ENCODE data around the gene SLC49A3.
"Not testable (repeated sequence)": the region's sequence is repeated elsewhere in the genome, so short reads cannot be mapped to it uniquely, and the experiment has no call there.

The SLC49A3 gene

DNA sequence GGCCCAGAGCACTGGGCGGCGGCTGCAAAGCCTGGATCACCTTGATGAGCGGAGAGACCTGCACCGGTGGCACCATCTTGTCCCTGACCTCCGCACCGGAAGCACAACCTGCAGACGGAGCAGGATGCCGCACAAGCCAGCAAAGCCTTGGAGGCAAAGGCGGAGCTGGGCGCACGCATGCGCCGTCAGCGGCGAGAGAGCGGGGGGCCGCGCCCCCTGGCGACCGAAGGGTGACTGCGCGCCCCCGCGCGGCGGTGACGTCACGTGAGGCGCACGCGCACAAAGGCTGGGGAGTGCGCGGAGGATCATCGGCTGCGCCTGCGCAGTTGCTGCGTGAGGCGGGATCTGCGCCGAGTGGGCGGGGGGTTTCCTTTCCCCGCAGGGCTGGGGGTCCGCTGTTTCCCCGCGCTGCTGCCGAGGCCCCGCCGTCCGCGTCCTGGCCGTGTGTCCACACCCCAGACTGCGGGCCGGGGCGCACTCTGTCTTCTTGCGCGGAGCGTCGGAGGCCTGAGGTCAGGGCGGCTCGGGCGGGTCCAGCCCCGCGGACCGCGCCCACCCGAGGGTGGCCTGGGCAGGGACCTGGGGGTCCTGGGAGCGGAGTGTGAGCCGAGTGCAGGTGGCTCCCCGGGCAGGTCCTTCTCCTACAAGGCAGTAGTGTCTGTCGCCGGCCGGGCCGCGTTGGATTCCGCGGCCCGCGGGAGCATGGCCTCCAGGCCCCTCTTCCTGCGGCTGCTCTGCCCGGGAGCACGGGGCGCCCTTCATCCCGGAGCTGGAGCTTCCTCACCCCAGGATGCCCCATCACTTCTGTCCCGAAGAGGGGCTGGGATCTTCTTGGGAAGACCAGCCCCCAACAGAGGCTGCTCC, 14.5 kb downstream of the SLC49A3 start, which contains the start of the genes ATP5ME and MYL5:
Gene ATP5ME, minus strand, starts transcription at position 105 of the 864 bp plus-strand sequence. Its CDS starts 29 bp downstream, at position 76.
Gene MYL5, plus strand, starts transcription at position 371 of the 864 bp plus-strand sequence. CDS start 3,485 bp downstream, outside the sequence.
- peak; percentile 97 to 99 for DNase-seq (ENCODE audit: low read depth in 1 of 2, low spot score in 1 of 2)
- TF ChIP-seq JUND (IDR thresholded peaks at IDR 0.05; ENCODE audit: low read depth) = no peak
- in situ Hi-C loops (cut with HindIII; ENCODE audit: low pct_unique_long_range_greater_than_20kb, low sequenced_read_pairs) = no loop called here

DNA sequence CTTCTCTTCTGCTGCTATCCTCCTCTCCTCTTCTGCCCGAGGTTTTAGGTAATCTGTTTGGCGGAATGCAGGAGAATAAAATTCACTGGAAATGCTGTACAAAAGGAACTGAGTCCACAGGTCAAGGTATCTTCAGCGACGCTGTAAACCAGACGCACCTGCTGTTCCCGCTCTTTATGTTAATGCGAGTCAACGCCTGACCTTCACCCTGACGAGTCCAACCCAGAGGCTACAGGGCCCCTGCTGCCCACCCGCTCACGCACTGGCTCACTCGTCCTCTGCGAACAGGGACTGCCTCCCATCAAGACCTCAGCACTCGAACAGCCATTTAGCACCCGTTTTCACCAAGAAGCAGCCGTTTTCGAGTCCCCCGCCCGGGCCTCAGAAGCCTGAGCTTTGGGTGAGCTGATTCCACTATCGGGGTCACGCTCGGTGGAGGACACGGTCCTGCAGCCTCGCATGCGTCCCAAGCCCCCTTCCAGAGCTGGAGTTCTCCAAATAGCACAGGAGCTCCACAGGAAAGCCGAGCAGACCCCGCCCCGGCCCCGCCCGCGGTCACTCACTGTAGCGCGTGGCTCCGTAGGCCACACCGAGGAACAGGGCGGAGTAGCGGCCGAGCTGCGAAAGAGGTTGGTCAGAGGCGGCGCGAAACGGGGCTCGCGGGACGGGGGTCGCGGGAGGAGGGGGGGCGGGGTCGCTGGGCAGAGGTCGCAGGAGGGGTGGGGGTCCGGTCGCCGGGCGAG, 15.4 kb downstream of the SLC49A3 start:
- in situ Hi-C loops (cut with HindIII; ENCODE audit: low pct_unique_long_range_greater_than_20kb, low sequenced_read_pairs) = no loop called here
- DNase-seq (ENCODE audit: low read depth in 1 of 2, low spot score in 1 of 2) = peak; percentile 69 to 71
- TF ChIP-seq JUND (IDR thresholded peaks at IDR 0.05; ENCODE audit: low read depth) = no peak

DNA sequence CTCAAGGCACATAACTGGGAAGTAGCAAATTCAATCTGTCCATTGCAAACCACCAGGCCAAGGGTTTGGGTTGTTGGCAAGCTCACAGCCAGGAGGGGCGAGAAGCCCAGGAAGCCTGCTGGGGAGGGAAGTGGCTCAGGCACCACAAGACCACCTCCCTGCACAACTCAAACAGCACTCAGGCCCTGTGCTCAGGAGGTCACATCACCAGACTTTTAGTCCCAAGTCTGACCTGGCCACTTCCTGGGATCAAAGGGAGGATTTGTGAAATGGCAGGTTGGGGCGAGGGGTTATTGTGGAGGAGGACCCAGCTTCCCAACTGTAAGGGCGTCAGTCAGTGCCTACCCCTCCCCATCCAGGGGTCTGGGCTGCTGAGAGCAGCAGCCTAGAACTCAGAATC, 17.2 kb downstream of the SLC49A3 start:
- DNase-seq (ENCODE audit: low read depth in 1 of 2, low spot score in 1 of 2) = no peak
- in situ Hi-C loops (cut with HindIII; ENCODE audit: low pct_unique_long_range_greater_than_20kb, low sequenced_read_pairs) = no loop called here
- no peak for TF ChIP-seq JUND (IDR thresholded peaks at IDR 0.05; ENCODE audit: low read depth)

DNA sequence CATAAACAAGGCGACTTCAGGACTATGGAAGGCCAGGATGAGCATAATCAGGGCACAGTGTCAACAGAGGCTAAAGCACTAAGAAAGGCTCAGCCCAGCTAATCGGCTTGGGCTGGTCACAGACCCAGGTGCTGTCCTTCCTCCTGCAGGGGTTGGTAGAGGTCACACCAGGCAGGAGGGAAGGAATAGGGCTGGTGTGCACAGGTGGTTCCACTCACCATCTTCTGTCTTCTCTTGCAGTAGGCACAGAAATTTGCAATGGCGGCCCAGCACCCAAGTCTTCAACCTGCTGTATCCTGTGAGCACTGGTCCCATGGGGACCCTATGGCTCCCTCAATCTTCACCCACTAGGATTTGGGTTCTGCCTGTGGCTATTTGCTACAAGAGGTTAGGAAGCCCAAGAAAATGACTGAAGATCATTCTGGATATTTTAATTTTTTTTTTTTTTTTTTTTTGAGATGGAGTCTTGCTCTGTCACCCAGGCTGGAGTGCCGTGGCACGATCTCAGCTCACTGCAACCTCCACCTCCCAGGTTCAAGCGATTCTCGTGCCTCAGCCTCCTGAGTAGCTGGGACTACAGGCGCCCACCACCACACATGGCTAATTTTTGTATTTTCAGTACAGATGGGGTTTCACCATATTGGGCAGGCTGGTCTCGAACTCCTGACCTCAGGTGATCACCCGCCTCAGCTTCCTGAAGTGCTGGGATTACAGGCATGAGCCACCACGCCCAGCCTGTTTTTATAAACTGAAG, 19.0 kb downstream of the SLC49A3 start:
- DNase-seq (ENCODE audit: low read depth in 1 of 2, low spot score in 1 of 2); in situ Hi-C loops (cut with HindIII; ENCODE audit: low pct_unique_long_range_greater_than_20kb, low sequenced_read_pairs): not testable (repeated sequence)

DNA sequence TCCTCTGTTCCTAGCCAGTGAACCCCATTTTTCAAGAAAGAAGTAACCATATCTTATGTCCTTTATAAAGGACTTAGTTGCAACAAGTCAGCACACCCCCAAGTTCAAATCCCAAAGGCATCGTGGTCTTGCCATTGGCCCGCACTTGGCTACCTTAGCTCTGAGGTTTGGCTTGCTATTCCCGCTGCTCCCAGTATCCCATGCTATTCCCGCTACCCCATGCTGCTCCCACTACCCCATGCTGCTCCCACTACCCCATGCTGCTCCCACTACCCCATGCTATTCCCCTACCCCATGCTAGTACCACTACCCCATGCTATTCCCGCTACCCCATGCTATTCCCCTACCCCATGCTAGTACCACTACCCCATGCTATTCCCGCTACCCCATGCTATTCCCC, 20.7 kb downstream of the SLC49A3 start:
- in situ Hi-C loops (cut with HindIII; ENCODE audit: low pct_unique_long_range_greater_than_20kb, low sequenced_read_pairs); DNase-seq (ENCODE audit: low read depth in 1 of 2, low spot score in 1 of 2): not testable (repeated sequence)

DNA sequence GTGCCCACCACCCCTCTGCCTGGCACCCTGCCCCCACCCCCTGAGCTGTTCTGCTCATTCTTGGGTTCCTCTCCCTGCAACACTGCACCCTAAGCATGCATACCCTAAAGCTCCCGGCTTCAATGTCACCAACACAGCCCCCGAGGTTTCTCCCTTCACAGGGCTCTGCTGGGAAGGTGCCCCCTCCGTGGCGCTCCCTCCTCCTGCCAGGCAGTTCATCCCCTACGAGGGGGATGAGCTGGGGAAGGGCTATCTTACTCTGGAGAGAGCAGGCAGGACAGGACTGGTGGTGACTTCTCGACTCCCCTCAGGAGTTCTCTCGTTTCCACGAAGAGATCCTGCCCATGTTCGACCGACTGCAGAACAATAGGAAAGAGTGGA, 21.4 kb downstream of the SLC49A3 start:
- no peak for DNase-seq (ENCODE audit: low read depth in 1 of 2, low spot score in 1 of 2)
- in situ Hi-C loops (cut with HindIII; ENCODE audit: low pct_unique_long_range_greater_than_20kb, low sequenced_read_pairs) = no loop called here
- no peak for TF ChIP-seq JUND (IDR thresholded peaks at IDR 0.05; ENCODE audit: low read depth)

DNA sequence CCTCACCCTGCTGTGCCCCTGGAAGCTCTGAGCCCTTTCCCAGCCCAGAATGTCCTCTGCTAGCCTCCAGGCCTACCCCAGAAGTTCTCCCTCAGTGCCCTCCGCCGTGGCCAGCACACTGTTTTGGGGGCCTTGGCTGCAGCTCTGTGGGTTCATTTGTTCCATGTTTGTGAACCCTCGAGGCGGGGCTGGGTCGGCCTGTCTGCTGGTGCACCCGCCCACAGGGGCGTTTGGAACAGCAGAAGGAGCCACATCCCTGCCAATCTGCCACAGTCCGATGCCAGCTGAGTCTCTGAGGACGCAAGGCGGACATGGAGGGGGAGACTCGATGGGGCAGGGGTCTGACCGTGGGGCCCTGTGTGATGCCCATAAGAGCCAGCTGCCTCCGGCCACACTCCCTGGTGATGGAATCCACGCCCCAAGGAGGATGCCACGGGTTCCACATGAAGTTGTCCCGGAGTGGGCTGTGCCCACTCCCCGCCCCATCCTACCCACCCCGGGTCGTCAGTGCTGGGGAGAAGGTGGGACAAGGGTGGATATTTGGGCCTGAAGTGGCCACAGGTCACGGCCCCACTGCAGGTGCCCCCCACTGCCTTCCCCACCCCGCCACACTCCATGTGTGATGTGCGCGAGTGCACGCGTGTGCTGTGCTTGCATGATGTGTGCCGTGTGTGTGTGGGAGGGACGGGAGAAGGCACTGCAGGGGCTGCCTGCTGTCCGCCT, 22.0 kb downstream of the SLC49A3 start:
- in situ Hi-C loops (cut with HindIII; ENCODE audit: low pct_unique_long_range_greater_than_20kb, low sequenced_read_pairs) = no loop called here
- TF ChIP-seq JUND (IDR thresholded peaks at IDR 0.05; ENCODE audit: low read depth) = no peak
- no peak for DNase-seq (ENCODE audit: low read depth in 1 of 2, low spot score in 1 of 2)

DNA sequence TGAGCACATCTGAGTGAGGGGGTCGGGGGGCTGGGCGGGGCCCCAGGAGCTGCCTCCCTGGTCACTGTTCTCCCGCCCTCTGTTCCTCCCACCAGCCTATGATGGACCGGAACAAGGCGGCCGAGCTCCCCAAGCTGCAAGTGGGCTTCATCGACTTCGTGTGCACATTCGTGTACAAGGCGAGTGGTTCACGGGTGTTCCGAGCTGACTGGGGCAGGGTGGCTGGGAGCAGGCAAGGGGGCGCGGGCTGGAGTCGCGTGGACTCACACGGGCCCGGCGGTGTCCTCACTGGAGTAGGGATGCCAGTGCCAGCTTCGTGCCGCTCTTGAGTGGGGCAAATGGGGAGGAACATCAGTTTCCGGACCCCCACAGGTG, 22.5 kb downstream of the SLC49A3 start:
- no peak for DNase-seq (ENCODE audit: low read depth in 1 of 2, low spot score in 1 of 2)
- in situ Hi-C loops (cut with HindIII; ENCODE audit: low pct_unique_long_range_greater_than_20kb, low sequenced_read_pairs) = no loop called here
- TF ChIP-seq JUND (IDR thresholded peaks at IDR 0.05; ENCODE audit: low read depth) = no peak

DNA sequence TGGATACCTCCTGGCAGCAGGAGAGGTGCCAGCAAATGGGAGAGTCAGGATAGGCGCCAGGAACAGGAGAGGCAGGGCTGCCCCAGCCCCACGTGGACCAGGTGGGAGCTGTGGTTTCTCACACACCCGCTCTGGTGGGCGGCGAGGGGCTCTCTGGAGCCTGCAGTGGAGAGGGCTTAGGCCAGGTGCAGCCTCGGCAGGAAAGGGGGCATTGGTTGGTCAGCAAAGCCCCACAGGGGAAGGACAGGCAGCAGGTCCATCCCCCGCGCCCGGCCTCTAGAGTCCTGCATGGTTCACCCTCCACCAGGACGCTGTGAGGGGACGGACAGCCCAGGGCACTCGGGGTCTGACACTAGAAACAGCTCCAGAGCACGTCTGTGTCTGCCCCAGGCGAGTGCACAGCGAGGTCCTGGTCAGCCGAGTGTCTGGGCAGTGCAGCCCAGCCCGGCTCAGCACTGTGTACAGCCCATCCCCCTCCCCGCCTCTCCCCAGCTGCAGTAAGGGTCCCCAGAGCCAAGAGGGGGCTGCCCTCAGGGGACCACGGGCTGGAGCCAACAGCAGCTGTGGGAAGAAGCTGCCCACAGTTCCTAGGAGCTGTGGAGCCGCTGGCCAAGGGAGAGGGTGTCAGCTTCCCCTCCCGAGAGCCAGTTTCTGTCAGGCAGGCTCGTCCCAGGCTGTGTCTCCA, 23.1 kb downstream of the SLC49A3 start:
- in situ Hi-C loops (cut with HindIII; ENCODE audit: low pct_unique_long_range_greater_than_20kb, low sequenced_read_pairs) = no loop called here
- no peak for DNase-seq (ENCODE audit: low read depth in 1 of 2, low spot score in 1 of 2)
- TF ChIP-seq JUND (IDR thresholded peaks at IDR 0.05; ENCODE audit: low read depth) = no peak

DNA sequence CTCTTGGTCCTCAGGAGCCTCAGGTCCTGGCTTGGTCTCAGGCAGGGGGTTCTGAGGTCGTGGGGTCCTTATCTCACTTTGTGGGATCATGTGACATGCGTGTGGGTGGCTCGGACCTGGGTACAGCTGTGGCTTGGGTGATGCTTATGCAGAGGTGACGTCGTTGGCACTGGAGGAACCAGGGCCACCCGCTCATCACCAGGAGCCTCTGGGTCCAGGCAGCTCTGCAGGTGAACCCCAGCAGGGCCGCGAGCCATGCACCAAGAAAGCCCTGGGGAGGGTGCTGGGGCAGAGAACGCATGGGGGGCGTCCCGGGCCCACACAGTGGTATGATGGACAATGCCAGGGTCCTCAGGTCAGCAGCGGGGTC, 23.6 kb downstream of the SLC49A3 start:
- DNase-seq (ENCODE audit: low read depth in 1 of 2, low spot score in 1 of 2) = no peak
- in situ Hi-C loops (cut with HindIII; ENCODE audit: low pct_unique_long_range_greater_than_20kb, low sequenced_read_pairs) = no loop called here
- TF ChIP-seq JUND (IDR thresholded peaks at IDR 0.05; ENCODE audit: low read depth) = no peak

DNA sequence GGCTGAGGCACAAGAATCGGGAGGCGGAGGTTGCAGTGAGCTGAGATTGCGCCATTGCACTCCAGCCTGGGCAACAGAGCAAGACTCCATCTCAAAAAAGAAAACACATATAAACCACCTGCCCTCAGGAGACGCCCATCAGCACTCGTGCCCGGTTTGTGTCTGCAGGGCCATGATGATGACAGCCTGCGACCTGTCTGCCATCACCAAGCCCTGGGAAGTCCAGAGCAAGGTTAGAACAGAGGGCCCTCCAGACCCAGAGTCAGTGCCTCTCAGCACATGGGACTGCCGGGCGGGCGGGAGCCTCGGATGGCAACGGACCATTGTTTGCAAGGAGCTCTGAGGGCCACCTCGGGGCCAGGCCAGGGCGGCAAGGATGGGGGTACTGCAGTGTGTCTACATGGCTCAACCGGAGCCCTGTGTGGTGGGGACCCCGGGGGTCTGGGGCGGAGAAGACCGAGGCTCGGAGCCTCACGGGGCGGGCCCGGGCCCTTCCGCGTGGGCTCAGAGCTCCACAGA, 24.2 kb downstream of the SLC49A3 start:
- no peak for DNase-seq (ENCODE audit: low read depth in 1 of 2, low spot score in 1 of 2)
- in situ Hi-C loops (cut with HindIII; ENCODE audit: low pct_unique_long_range_greater_than_20kb, low sequenced_read_pairs) = no loop called here
- TF ChIP-seq JUND (IDR thresholded peaks at IDR 0.05; ENCODE audit: low read depth) = no peak

All from T47D (cell line).